H9 (cell line): Measurements from ENCODE around the gene ZMYND8. TPM values are rescaled to one million over a fixed set of nuclear protein-coding genes. Genes with fewer than 3 reads are reported as not detected.

ENCODE experiments used
- DNase-seq: peaks from one replicate; pipeline ENCODE4 v3.0.0-alpha.2; 2017
- H2AFZ ChIP-seq: one replicate; pipeline ENCODE4 v1.6.1; 2013; ENCODE audit warnings: mild to moderate bottlenecking, low read length, control low read depth, moderate library complexity
- H2AK5ac ChIP-seq: 2 replicates; pipeline ENCODE4 v1.6.1; 2013; ENCODE audit warnings: low read length, control low read depth, mixed read lengths; ENCODE audit not compliant: insufficient read length
- H2BK120ac ChIP-seq: one replicate; pipeline ENCODE4 v1.6.1; 2013; ENCODE audit warnings: low read depth, mild to moderate bottlenecking, low read length, control low read depth, inconsistent platforms; ENCODE audit not compliant: poor library complexity, severe bottlenecking
- H2BK12ac ChIP-seq: 2 replicates; pipeline ENCODE4 v1.6.1; 2013; ENCODE audit warnings: low read length, control low read depth, mixed read lengths, low read depth; ENCODE audit not compliant: insufficient read length
- H2BK15ac ChIP-seq: 2 replicates; pipeline ENCODE4 v1.6.1; 2013; ENCODE audit warnings: low read depth, low read length, control low read depth
- H2BK20ac ChIP-seq: one replicate; pipeline ENCODE4 v1.6.1; 2013; ENCODE audit warnings: low read depth, mild to moderate bottlenecking, low read length, control low read depth, inconsistent platforms; ENCODE audit not compliant: poor library complexity, severe bottlenecking
- H2BK5ac ChIP-seq: 2 replicates; pipeline ENCODE4 v1.6.1; 2013; ENCODE audit warnings: low read length, control low read depth, mixed read lengths; ENCODE audit not compliant: insufficient read length
- H3K14ac ChIP-seq: 2 replicates; pipeline ENCODE4 v1.6.1; 2013; ENCODE audit warnings: low read length, control low read depth; ENCODE audit not compliant: insufficient read depth
- H3K18ac ChIP-seq: 2 replicates; pipeline ENCODE4 v1.6.1; 2013; ENCODE audit warnings: low read depth, mild to moderate bottlenecking, mixed read lengths, low read length, control low read depth; ENCODE audit not compliant: insufficient read length
- H3K23ac ChIP-seq: 2 replicates; pipeline ENCODE4 v1.6.1; 2013; ENCODE audit warnings: low read length, control low read depth, mixed read lengths, low read depth; ENCODE audit not compliant: insufficient read length
- H3K23me2 ChIP-seq: 2 replicates; pipeline ENCODE4 v1.6.1; 2013; ENCODE audit warnings: low read depth, mild to moderate bottlenecking, mixed read lengths, low read length, control low read depth; ENCODE audit not compliant: insufficient read length, poor library complexity, severe bottlenecking
- H3K27ac ChIP-seq: 2 replicates; pipeline ENCODE4 v1.5.1; 2013; ENCODE audit warnings: low read length, control low read depth, mixed read lengths, low read depth; ENCODE audit not compliant: insufficient read length
- H3K27me3 ChIP-seq: 2 replicates; pipeline ENCODE4 v1.6.1; 2013; ENCODE audit warnings: low read length, control low read depth, inconsistent platforms; ENCODE audit not compliant: insufficient read depth
- H3K4ac ChIP-seq: 2 replicates; pipeline ENCODE4 v1.6.1; 2013; ENCODE audit warnings: low read depth, mild to moderate bottlenecking, control low read depth, inconsistent platforms, low read length, moderate library complexity
- H3K4me1 ChIP-seq: 2 replicates; pipeline ENCODE4 v1.6.1; 2013; ENCODE audit warnings: low read length, control low read depth, inconsistent platforms; ENCODE audit not compliant: insufficient read depth
- H3K4me2 ChIP-seq: 2 replicates; pipeline ENCODE4 v1.6.1; 2013; ENCODE audit warnings: low read length, control low read depth, mixed read lengths; ENCODE audit not compliant: insufficient read length, insufficient read depth
- H3K56ac ChIP-seq: 2 replicates; pipeline ENCODE4 v1.6.1; 2013; ENCODE audit warnings: low read depth, mild to moderate bottlenecking, mixed read lengths, low read length, control low read depth; ENCODE audit not compliant: insufficient read length
- H3K79me1 ChIP-seq: 2 replicates; pipeline ENCODE4 v1.6.1; 2013; ENCODE audit warnings: low read depth, mild to moderate bottlenecking, moderate library complexity, low read length, control low read depth, inconsistent platforms; ENCODE audit not compliant: insufficient read depth, poor library complexity, severe bottlenecking
- H3K79me2 ChIP-seq: 2 replicates; pipeline ENCODE4 v1.6.1; 2013; ENCODE audit warnings: low read length, control low read depth, inconsistent platforms; ENCODE audit not compliant: insufficient read depth
- H3K9ac ChIP-seq: 2 replicates; pipeline ENCODE4 v1.6.1; 2013; ENCODE audit warnings: low read length, control low read depth, mixed read lengths; ENCODE audit not compliant: insufficient read length; ENCODE audit errors: extremely low read depth
- H3K9me3 ChIP-seq: one replicate; pipeline ENCODE4 v1.6.1; 2013; ENCODE audit warnings: low read depth, low read length, inconsistent platforms; ENCODE audit not compliant: control insufficient read depth
- H3T11ph ChIP-seq: one replicate; pipeline ENCODE4 v1.6.1; 2013; ENCODE audit warnings: mild to moderate bottlenecking, low read length, control low read depth, inconsistent platforms
- H4K20me1 ChIP-seq: one replicate; pipeline ENCODE4 v1.6.1; 2013; ENCODE audit not compliant: control insufficient read depth, insufficient read length, insufficient read depth
- H4K5ac ChIP-seq: 2 replicates; pipeline ENCODE4 v1.6.1; 2013; ENCODE audit warnings: low read depth, mild to moderate bottlenecking, mixed read lengths, low read length, control low read depth; ENCODE audit not compliant: insufficient read length
- H4K8ac ChIP-seq: replicated peaks from 2 replicates; pipeline ENCODE4 v1.6.1; 2013; ENCODE audit warnings: low read length, control low read depth, mixed read lengths, low read depth; ENCODE audit not compliant: insufficient read length
- H4K91ac ChIP-seq: 2 replicates; pipeline ENCODE4 v1.6.1; 2013; ENCODE audit warnings: low read depth, mild to moderate bottlenecking, moderate library complexity, mixed read lengths, low read length, control low read depth; ENCODE audit not compliant: insufficient read length
- H3K27ac Mint-ChIP-seq, 3 experiments: 2 replicates in 2 of 3; 3 replicates in 1 of 3; pipeline ENCODE4 v1.8.0; 2020 to 2021; ENCODE audit warnings: mixed read lengths in 3 of 3, mild to moderate bottlenecking in 1 of 3, moderate library complexity in 1 of 3
- H3K27me3 Mint-ChIP-seq: 2 replicates; pipeline ENCODE4 v1.8.0; 2021; ENCODE audit warnings: low read depth, mild to moderate bottlenecking, moderate library complexity, mixed read lengths
- H3K36me3 Mint-ChIP-seq, 3 experiments: 2 replicates in 2 of 3; 3 replicates in 1 of 3; pipeline ENCODE4 v1.8.0; 2020 to 2021; ENCODE audit warnings: low read depth in 3 of 3, mixed read lengths in 3 of 3; ENCODE audit not compliant: insufficient read depth in 1 of 3
- H3K4me1 Mint-ChIP-seq, 2 experiments: 2 replicates each; pipeline ENCODE4 v1.8.0; 2020; ENCODE audit warnings: mixed read lengths in 2 of 2
- H3K4me3 Mint-ChIP-seq, 2 experiments: 2 replicates in 1 of 2; 3 replicates in 1 of 2; pipeline ENCODE4 v1.8.0; 2020 to 2021; ENCODE audit warnings: mild to moderate bottlenecking in 2 of 2, mixed read lengths in 2 of 2, moderate library complexity in 1 of 2
- H3K9me3 Mint-ChIP-seq, 2 experiments: 2 replicates in 1 of 2; 3 replicates in 1 of 2; pipeline ENCODE4 v1.8.0; 2020; ENCODE audit warnings: mild to moderate bottlenecking in 2 of 2, mixed read lengths in 2 of 2, moderate library complexity in 1 of 2
- WGBS: extraction: QIAGEN DNeasy Blood & Tissue Kit; methylation state at CpG from one replicate; pipeline ENCODE4 v1.1.7; 2013; ENCODE audit warnings: missing lambda C conversion rate, low lambda C conversion rate, mixed read lengths; ENCODE audit not compliant: insufficient read length; ENCODE audit errors: extremely low coverage; 5-methylcytosine and 5-hydroxymethylcytosine counted together
- total RNA-seq: library from RNA; stranded (reverse); gene quantifications from 2 replicates; pipeline ENCODE4 v1.2.1, GENCODE V29; 2021
- TF ChIP-seq, protein P1 (sequence below): fragments of 200-600 bp; sonication (generic); conservative IDR thresholded peaks from 3 replicates; pipeline ENCODE4 v1.8.0; 2021; ENCODE audit warnings: antibody characterized with exemption, mild to moderate bottlenecking

The ZMYND8 gene
- total RNA-seq, 1 experiment from 2014 or later: 158 TPM

DNA sequence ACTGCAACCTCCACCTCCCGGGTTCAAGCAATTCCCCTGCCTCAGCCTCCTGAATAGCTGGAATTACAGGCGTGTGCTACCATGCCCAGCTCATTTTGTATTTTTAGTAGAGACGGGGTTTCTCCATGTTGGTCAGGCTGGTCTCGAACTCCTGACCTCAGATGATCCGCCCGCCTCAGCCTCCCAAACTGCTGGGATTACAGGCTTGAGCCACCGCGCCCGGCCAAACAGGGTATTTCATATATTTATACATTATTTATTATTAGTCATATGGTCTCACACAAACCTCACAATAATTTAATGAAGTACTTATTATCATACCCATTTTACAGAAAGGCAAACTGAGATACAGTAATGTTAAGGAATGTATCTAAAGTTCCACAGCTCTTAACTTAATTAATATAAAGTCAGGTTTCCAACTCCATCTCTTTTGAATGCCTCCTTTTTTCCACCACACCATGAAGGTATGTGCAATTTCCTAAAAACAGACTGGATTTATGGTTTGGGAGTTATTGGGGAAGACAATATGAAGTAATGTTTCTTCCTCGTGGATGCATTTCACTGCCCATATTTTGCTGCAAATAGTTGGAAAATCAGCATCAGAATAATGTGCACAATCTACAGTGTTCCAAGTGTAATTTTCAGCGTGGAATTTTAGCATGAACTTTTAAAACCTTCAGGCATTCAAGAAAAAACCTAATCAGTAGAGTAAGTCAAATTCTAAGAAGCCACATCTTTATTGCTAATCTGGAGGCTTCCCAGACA is 65.7 kb downstream of the ZMYND8 start:
- no peak overlapping the region for H3K56ac ChIP-seq
- H3K79me2 ChIP-seq: no peaks in the 10 kb centered on the region
- H3K4me3 Mint-ChIP-seq: no peak overlapping the region
- no peak overlapping the region for H2BK12ac ChIP-seq
- H3K4ac ChIP-seq: no peak overlapping the region
- H2BK20ac ChIP-seq: no peak overlapping the region
- no peak overlapping the region for H3K14ac ChIP-seq
- H3K27me3 Mint-ChIP-seq: no peaks in the 10 kb centered on the region
- H3K27ac Mint-ChIP-seq: no peak overlapping the region; a peak in 2 of 7 replicates
- H2AK5ac ChIP-seq: no peak overlapping the region
- H2BK15ac ChIP-seq: no peak overlapping the region
- H2AFZ ChIP-seq: no peak overlapping the region
- no peak overlapping the region for H3K4me2 ChIP-seq
- DNase-seq: no peak
- no peak overlapping the region for H3K9ac ChIP-seq
- H3K27me3 ChIP-seq: no peaks in the 10 kb centered on the region
- H3K4me1 Mint-ChIP-seq: peaks cover 8 to 10% of the 10 kb centered on the region in 2 experiments; a peak in 3 of 4 replicates
- no peak overlapping the region for H3K18ac ChIP-seq
- H3K4me1 ChIP-seq: no peaks in the 10 kb centered on the region
- TF ChIP-seq, protein P1, sequence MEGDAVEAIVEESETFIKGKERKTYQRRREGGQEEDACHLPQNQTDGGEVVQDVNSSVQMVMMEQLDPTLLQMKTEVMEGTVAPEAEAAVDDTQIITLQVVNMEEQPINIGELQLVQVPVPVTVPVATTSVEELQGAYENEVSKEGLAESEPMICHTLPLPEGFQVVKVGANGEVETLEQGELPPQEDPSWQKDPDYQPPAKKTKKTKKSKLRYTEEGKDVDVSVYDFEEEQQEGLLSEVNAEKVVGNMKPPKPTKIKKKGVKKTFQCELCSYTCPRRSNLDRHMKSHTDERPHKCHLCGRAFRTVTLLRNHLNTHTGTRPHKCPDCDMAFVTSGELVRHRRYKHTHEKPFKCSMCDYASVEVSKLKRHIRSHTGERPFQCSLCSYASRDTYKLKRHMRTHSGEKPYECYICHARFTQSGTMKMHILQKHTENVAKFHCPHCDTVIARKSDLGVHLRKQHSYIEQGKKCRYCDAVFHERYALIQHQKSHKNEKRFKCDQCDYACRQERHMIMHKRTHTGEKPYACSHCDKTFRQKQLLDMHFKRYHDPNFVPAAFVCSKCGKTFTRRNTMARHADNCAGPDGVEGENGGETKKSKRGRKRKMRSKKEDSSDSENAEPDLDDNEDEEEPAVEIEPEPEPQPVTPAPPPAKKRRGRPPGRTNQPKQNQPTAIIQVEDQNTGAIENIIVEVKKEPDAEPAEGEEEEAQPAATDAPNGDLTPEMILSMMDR: no peak
- H3K27ac ChIP-seq: no peak overlapping the region
- no peak overlapping the region for H3T11ph ChIP-seq
- no peaks in the 10 kb centered on the region for H3K79me1 ChIP-seq
- H4K91ac ChIP-seq: no peak overlapping the region
- H4K20me1 ChIP-seq: no peaks in the 10 kb centered on the region
- peaks cover 64 to 92% (median 91%) of the 10 kb centered on the region in 3 experiments for H3K36me3 Mint-ChIP-seq
- no peak overlapping the region for H2BK5ac ChIP-seq
- H3K23ac ChIP-seq: no peak overlapping the region
- H3K9me3 ChIP-seq: no peaks in the 10 kb centered on the region
- H3K9me3 Mint-ChIP-seq: no peaks in the 10 kb centered on the region
- H2BK120ac ChIP-seq: no peak overlapping the region
- no peaks in the 10 kb centered on the region for H3K23me2 ChIP-seq
- no peak overlapping the region for H4K5ac ChIP-seq
- no CpG with 5 or more reads among the region's 11 CpGs for WGBS
- H4K8ac ChIP-seq: no peak overlapping the region
